D721Med (cell line): ENCODE measurements around the gene MAGEB4.

Experiments
- DNase-seq: peaks from one replicate; pipeline ENCODE4 v3.0.0; 2011; ENCODE audit warnings: low spot score; ENCODE audit not compliant: insufficient read length
- FAIRE-seq: peaks from 2 replicates; lab custom pipeline; 2011; peaks lifted over from hg19 to GRCh38; lab: Jason Lieb, UNC
- CTCF ChIP-seq: IDR thresholded peaks from 2 replicates; pipeline ENCODE4 v1.5.1; 2012; ENCODE audit warnings: mild to moderate bottlenecking, control low read depth; ENCODE audit not compliant: insufficient read depth; ENCODE audit errors: missing control alignments

The MAGEB4 gene

GRCh38 chrX:30282527-30282926 lies 40.7 kb downstream of the MAGEB4 start:
- FAIRE-seq (no peak), DNase-seq (no peak)
- no peak for TF ChIP-seq CTCF

GRCh38 chrX:30283456-30284200 lies 41.8 kb downstream of the MAGEB4 start:
- DNase-seq: no peak
- FAIRE-seq: no peak
- no peak for TF ChIP-seq CTCF
